Tibial artery (tissue), 4 donors: Measurements from ENCODE around the gene UVRAG.

ENCODE experiments used
- DNase-seq, 2 donors: peaks; one replicate each; pipeline ENCODE4 v3.0.0-alpha.2; 2019
- H3K27ac ChIP-seq, 2 donors: fragments of 200-600 bp; sonication (generic) in 1 of 2; 1 replicate in 1 of 2; 2 replicates in 1 of 2; pipeline ENCODE4 v1.5.1; 2018 to 2019; ENCODE audit warnings: mild to moderate bottlenecking in 1 of 2
- H3K27me3 ChIP-seq, 2 donors: fragments of 200-600 bp; sonication (generic) in 1 of 2; one replicate each; pipeline versions ENCODE4 v1.5.1 to v1.6.0; 2016 to 2019
- H3K36me3 ChIP-seq, 3 donors: fragments of 200-600 bp; sonication (generic) in 2 of 3; one replicate each; pipeline ENCODE4 v1.5.1; 2016 to 2019; ENCODE audit warnings: mild to moderate bottlenecking in 2 of 3
- H3K4me1 ChIP-seq, 4 donors: fragments of 200-600 bp; sonication (generic) in 2 of 4; 1 replicate in 3 of 4; 2 replicates in 1 of 4; pipeline ENCODE4 v1.5.1; 2016 to 2019
- H3K4me3 ChIP-seq, 2 donors: fragments of 200-600 bp; sonication (generic) in 1 of 2; 1 replicate in 1 of 2; 2 replicates in 1 of 2; pipeline ENCODE4 v1.5.1; 2018 to 2019; ENCODE audit warnings: mild to moderate bottlenecking in 2 of 2
- H3K9me3 ChIP-seq, 3 donors: fragments of 200-600 bp; sonication (generic) in 1 of 3; one replicate each; pipeline ENCODE4 v1.5.1; 2016 to 2019
- CTCF ChIP-seq, 2 experiments: fragments of 200-600 bp in 1 of 2; fragments of 450-650 bp in 1 of 2; IDR thresholded peaks; one replicate each; pipeline ENCODE4 v1.5.1; 2017 to 2019; ENCODE audit warnings: antibody characterized with exemption in 2 of 2, mild to moderate bottlenecking in 1 of 2, moderate library complexity in 1 of 2
- intact Hi-C: fragments of 100-400 bp; cut with DNase I; formaldehyde crosslinking; loops from one replicate; pipeline ENCODE4 v1.15.0; 2023; ENCODE audit warnings: low total_unique reads

The UVRAG gene

GRCh38 chr11:76185931-76186401 is 371.0 kb downstream of the UVRAG start:
- intact Hi-C loops: no loop called here
- no peak for TF ChIP-seq CTCF (IDR thresholded peaks at IDR 0.05)
- Histone ChIP-seq H3K27ac (peak overlapping the region in 1 of 2 donors; percentile 13), H3K4me3 (no peak overlapping the region), H3K27me3 (no peaks in the 10 kb centered on the region), H3K36me3 (no peaks in the 10 kb centered on the region), H3K9me3 (no peaks in the 10 kb centered on the region), H3K4me1 (peaks cover 0 to 4% (median 2%) of the 10 kb centered on the region in 4 donors)
- peak; percentile 54 to 83 for DNase-seq

GRCh38 chr11:76186776-76187279 is 371.8 kb downstream of the UVRAG start:
- TF ChIP-seq CTCF (IDR thresholded peaks at IDR 0.05): no peak
- Histone ChIP-seq H3K27me3 (no peaks in the 10 kb centered on the region), H3K36me3 (no peaks in the 10 kb centered on the region), H3K9me3 (no peaks in the 10 kb centered on the region), H3K27ac (no peak overlapping the region), H3K4me3 (no peak overlapping the region), H3K4me1 (peaks cover 0 to 4% (median 2%) of the 10 kb centered on the region in 4 donors)
- intact Hi-C loops: no loop called here
- DNase-seq: no peak

DNA sequence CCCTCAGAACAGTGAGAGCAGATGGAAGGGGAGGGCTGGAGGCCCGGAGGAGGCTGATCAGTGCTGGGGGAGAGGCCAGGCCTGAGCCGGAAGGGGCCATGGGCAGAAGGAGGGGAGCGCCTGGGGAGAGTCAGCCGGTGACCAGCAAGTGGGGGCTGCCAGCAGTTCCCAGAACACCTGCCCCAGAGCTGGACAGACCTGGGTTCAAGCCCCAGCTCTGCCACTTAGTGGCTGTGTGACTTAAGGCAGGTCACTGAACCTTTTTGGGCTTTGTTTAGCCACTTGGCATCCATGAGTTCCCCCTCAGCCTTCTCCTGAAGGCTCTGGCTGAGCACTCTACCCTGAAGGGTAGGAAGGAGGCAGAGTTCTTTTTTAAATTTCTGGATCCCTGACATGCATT is 373.9 kb downstream of the UVRAG start:
- H3K4me3 ChIP-seq: no peak overlapping the region
- intact Hi-C loops: no loop called here
- H3K4me1 ChIP-seq: peaks cover 0 to 4% (median 2%) of the 10 kb centered on the region in 4 donors
- no peaks in the 10 kb centered on the region for H3K36me3 ChIP-seq
- no peak for DNase-seq
- no peak for TF ChIP-seq CTCF (IDR thresholded peaks at IDR 0.05)
- H3K9me3 ChIP-seq: no peaks in the 10 kb centered on the region
- H3K27me3 ChIP-seq: no peaks in the 10 kb centered on the region
- no peak overlapping the region for H3K27ac ChIP-seq

DNA sequence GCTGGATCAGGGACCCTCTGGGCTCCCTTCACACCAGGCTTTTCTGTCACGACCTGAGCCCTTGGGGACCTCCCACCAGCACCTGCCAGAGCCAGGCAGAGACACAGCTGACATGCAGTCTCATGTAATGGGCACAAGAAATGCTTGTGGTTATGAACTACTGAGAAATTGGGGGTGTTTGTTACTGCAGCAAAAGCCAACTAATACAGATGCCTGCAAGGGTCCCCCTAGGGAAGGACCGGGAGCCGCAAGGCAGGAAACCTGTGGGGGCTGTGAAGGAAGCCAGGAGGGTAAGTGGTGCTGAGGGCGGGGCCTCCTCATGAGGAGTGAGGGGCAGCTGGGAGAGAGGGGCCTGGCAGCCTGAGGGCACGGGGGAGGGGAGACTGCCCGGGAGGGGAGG is 374.7 kb downstream of the UVRAG start:
- TF ChIP-seq CTCF (IDR thresholded peaks at IDR 0.05): no peak
- H3K4me3 ChIP-seq: no peak overlapping the region
- no peaks in the 10 kb centered on the region for H3K36me3 ChIP-seq
- H3K4me1 ChIP-seq: peaks cover 0 to 4% (median 2%) of the 10 kb centered on the region in 4 donors
- H3K9me3 ChIP-seq: no peaks in the 10 kb centered on the region
- no peak for DNase-seq
- no peak overlapping the region for H3K27ac ChIP-seq
- H3K27me3 ChIP-seq: no peaks in the 10 kb centered on the region
- intact Hi-C loops: no loop called here

DNA sequence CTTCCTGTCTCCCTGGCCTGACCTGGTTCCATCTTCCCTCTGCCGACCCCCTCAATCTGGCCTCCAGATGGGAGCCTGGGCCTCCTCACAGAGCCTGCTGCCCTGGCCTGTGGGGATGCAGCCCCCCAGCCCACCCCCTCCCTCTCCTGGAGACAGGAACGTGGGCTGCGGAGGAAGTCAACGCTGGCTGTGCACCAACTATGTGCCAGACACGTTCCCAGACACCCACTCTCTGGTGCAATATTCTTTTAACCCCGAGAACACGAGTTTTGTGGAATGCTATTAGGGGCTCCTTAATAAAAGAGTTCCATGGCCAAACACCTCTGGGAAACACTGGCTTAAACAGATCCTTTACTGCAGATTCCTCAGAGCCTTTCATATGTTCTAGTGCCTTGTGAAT is 375.4 kb downstream of the UVRAG start:
- Histone ChIP-seq H3K4me1 (peaks cover 0 to 4% (median 2%) of the 10 kb centered on the region in 4 donors), H3K4me3 (no peak overlapping the region), H3K27ac (no peak overlapping the region), H3K27me3 (no peaks in the 10 kb centered on the region), H3K36me3 (no peaks in the 10 kb centered on the region), H3K9me3 (no peaks in the 10 kb centered on the region)
- DNase-seq: no peak
- intact Hi-C loops: no loop called here
- TF ChIP-seq CTCF (IDR thresholded peaks at IDR 0.05): no peak
